ENCODE data around the gene CYB5A. TPM values are rescaled to one million over a fixed set of nuclear protein-coding genes. Genes with fewer than 3 reads are reported as not detected.

The CYB5A gene
- total RNA-seq, 1 donor from 2014 or later, result 53.2 TPM

GRCh38 chr18:74264303-74265020, 27.3 kb downstream of the CYB5A start:
- H3K27me3 ChIP-seq (ENCODE audit: control insufficient read depth, insufficient read depth, low read length), result no peaks in the 10 kb centered on the region
- FAIRE-seq (no peak), DNase-seq (ENCODE audit: low read depth) (peak; percentile 61)
- no peaks in the 10 kb centered on the region for H3K36me3 ChIP-seq (ENCODE audit: control insufficient read depth, insufficient read depth, low read length)
- H3K4me3 ChIP-seq (ENCODE audit: low read depth, low read length), result no peak overlapping the region
- no peak for TF ChIP-seq CTCF (IDR thresholded peaks at IDR 0.05; ENCODE audit: insufficient read depth, low read length, severe bottlenecking)

DNA sequence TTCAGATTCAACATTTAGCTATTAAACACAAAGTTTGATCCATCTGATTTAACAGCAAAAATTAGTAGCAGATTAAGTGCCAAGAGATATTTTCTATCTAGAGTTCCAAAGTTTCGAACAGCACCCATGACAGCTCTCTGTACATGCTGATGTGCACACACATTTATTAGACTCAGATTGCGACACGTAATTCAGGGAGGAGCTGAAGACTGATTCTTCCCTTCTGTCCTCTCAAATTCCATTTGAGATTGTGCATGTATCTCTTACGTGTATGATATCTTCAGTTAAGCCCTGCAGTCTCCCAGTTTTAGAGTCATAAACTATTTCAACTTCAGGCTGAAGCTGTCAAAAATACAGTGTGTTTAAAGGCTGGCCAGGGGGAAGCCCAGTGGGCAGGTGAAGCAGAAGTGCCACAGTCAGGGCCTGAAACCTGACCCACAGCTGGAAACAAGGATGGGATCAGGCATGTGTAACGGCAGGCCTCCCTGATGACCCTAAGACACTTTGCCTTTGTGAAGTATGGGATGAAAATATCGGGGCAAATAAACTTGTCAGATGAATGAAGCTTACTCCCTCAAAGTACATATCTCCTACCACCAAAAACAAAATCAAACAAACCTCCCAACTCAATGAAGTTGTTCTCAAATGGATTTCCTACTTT, 30.6 kb downstream of the CYB5A start:
- no peak overlapping the region for H3K4me3 ChIP-seq (ENCODE audit: low read depth, low read length)
- DNase-seq (ENCODE audit: low read depth), result no peak
- FAIRE-seq, result no peak
- no peaks in the 10 kb centered on the region for H3K36me3 ChIP-seq (ENCODE audit: control insufficient read depth, insufficient read depth, low read length)
- no peaks in the 10 kb centered on the region for H3K27me3 ChIP-seq (ENCODE audit: control insufficient read depth, insufficient read depth, low read length)
- no peak for TF ChIP-seq CTCF (IDR thresholded peaks at IDR 0.05; ENCODE audit: insufficient read depth, low read length, severe bottlenecking)

DNA sequence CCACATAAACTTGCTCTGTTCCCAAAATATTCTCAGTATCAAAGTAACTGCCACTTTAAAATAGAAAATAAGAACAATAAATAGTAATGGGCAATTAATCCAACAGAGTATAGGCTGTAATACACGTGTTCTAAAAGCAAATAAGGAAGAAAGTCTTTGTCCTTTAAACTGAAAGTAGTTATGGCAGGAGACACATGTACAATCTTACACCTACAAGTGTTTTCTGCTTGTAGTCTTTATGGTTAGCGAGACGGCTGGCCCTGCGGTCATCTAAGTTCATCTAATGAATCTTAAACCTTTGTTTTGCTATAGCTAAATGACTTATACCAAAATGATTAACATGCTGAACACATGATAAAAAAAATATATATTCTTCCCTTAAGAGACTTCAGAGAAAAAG, 32.4 kb downstream of the CYB5A start:
- Histone ChIP-seq H3K4me3 (ENCODE audit: low read depth, low read length) (no peak overlapping the region), H3K36me3 (ENCODE audit: control insufficient read depth, insufficient read depth, low read length) (no peaks in the 10 kb centered on the region), H3K27me3 (ENCODE audit: control insufficient read depth, insufficient read depth, low read length) (no peaks in the 10 kb centered on the region)
- TF ChIP-seq CTCF (IDR thresholded peaks at IDR 0.05; ENCODE audit: insufficient read depth, low read length, severe bottlenecking), result no peak
- no peak for FAIRE-seq
- no peak for DNase-seq (ENCODE audit: low read depth)

DNA sequence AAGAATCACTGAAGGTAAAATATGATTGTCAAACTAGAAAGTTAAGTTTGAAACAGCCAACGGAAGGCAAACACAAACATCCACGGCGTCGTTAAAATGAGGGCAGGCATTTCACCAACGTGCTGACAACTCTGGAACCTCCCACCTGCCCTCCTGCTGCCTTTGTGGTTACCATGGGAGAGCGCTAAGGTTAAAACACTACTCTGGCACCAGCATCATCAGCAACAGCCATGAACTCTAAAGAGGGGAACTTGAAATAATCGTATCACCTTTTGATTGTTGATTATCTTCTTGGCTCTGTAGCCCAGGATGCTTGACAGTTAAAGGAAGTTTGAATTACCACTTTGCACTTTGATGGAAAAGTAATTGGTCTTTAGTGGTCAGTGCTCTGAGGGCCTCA, 34.7 kb downstream of the CYB5A start:
- FAIRE-seq (no peak), DNase-seq (ENCODE audit: low read depth) (no peak)
- no peak for TF ChIP-seq CTCF (IDR thresholded peaks at IDR 0.05; ENCODE audit: insufficient read depth, low read length, severe bottlenecking)
- Histone ChIP-seq H3K27me3 (ENCODE audit: control insufficient read depth, insufficient read depth, low read length) (no peaks in the 10 kb centered on the region), H3K4me3 (ENCODE audit: low read depth, low read length) (no peak overlapping the region), H3K36me3 (ENCODE audit: control insufficient read depth, insufficient read depth, low read length) (no peaks in the 10 kb centered on the region)

- FAIRE-seq (no peak), DNase-seq (ENCODE audit: low read depth) (no peak)
- Histone ChIP-seq H3K36me3 (ENCODE audit: control insufficient read depth, insufficient read depth, low read length) (no peaks in the 10 kb centered on the region), H3K27me3 (ENCODE audit: control insufficient read depth, insufficient read depth, low read length) (no peaks in the 10 kb centered on the region), H3K4me3 (ENCODE audit: low read depth, low read length) (no peak overlapping the region)
- TF ChIP-seq CTCF (IDR thresholded peaks at IDR 0.05; ENCODE audit: insufficient read depth, low read length, severe bottlenecking), result no peak
Observed at GRCh38 chr18:74256190-74256589, 35.6 kb downstream of the CYB5A start.
